GM15510 (cell line): ENCODE data around the gene SOS2.

Experiments
- POLR2A ChIP-seq: IDR thresholded peaks from 3 replicates; pipeline ENCODE4 v1.6.1; 2011; ENCODE audit warnings: borderline replicate concordance; ENCODE audit not compliant: insufficient read length; ENCODE audit errors: extremely low read depth

The SOS2 gene

GRCh38 chr14:50088117-50088515, 143.3 kb downstream of the SOS2 start:
- TF ChIP-seq POLR2A, result no peak

- no peak for TF ChIP-seq POLR2A
Observed at GRCh38 chr14:50087341-50088116, 143.8 kb downstream of the SOS2 start.

GRCh38 chr14:50086321-50086711, 145.1 kb downstream of the SOS2 start:
- TF ChIP-seq POLR2A, result no peak

GRCh38 chr14:50085570-50086320, 145.6 kb downstream of the SOS2 start:
- TF ChIP-seq POLR2A, result peak; percentile 3

GRCh38 chr14:50084666-50085065, 146.7 kb downstream of the SOS2 start:
- TF ChIP-seq POLR2A, result no peak

GRCh38 chr14:50083467-50084337, 147.7 kb downstream of the SOS2 start:
- no peak for TF ChIP-seq POLR2A

GRCh38 chr14:50082784-50083466, 148.5 kb downstream of the SOS2 start:
- peak; percentile 23 for TF ChIP-seq POLR2A

- TF ChIP-seq POLR2A, result peak; percentile 29
Observed at GRCh38 chr14:50082308-50082742, 149.1 kb downstream of the SOS2 start.

GRCh38 chr14:50072395-50072794, 159.0 kb downstream of the SOS2 start:
- TF ChIP-seq POLR2A, result no peak

GRCh38 chr14:50070840-50071548, 160.4 kb downstream of the SOS2 start:
- TF ChIP-seq POLR2A, result no peak

- no peak for TF ChIP-seq POLR2A
Observed at GRCh38 chr14:50070230-50070629, 161.1 kb downstream of the SOS2 start.

GRCh38 chr14:50069325-50069724, 162.1 kb downstream of the SOS2 start:
- no peak for TF ChIP-seq POLR2A

- no peak for TF ChIP-seq POLR2A
Observed at GRCh38 chr14:50068496-50068895, 162.9 kb downstream of the SOS2 start.
